ENCODE results near the gene HPCAL1.

HPCAL1 gene

DNA sequence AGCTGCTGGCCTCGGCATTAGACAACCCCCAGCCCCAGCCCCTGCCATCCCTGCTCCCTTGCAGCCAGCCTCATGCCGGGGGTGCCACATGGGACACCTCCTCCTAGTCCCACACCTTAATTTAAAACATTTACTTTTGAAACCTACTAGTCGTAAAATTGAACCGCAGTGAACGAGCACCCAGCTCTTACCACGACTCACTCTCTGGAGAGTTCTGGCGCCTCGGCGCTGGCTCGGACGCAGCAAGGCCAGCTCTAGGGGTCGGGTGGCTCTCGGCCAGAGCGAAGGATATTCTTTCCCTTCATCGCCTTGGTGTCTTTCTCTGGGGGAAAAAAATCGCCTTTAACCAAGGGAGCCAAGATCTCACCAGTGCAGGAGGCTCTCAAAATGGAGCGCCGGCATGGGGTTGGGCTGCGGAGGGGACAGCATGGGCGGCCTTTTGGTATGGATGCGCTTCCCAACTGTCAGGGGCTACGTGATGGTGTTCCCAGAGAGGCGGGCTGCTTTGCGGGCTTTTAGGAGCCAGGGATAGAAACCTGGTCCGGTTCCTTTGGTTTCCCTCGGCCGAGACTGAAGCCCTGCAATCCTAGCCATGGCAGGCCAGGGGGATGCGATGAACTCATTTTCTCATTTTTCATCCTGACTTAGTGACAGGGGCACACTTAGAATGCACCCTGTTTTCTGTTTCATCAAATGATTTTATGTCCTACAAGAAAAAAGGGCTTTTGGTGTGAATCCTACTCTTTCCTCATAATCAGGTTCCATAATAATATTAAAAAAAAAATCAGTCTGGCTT, 2.0 kb downstream of the HPCAL1 start:
- no peak for DNase-seq

DNA sequence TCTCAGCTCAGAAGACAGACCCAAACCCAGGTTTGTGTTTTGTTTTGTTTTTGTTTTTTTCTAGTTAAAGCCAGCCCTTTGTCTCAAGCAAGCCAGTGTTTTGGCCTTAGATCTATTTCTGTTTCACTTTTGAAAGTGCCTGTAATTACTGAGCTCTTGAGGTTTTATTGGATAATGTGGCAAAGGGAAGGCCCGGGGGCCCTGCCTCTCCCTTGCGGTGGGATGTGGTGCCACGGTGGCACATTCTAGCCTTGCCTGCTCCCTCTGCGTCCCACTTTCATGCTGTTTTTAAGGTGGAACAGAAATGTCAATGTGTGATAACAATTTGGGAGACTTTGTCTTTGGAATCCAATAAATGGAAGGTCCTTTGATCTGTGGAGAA, 2.5 kb downstream of the HPCAL1 start:
- DNase-seq = no peak

DNA sequence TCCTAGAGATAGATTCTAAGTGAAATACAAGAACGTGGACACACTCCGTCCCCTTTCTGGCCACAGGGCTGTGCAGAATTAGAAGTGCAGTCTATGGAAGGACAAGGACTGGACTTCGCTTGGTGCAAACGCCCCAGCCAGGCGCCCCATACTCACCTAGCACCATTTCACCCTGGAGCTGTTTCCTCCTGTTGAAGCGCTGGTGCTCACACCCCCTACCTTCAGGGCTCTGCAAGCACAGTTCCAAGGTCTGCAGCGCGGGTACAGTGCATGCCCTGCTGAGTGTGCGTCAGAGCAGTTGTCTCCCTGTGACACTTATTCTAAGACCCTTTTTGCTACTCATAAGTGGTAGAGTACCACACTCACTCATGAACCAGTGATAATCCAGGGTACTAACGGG, 3.0 kb downstream of the HPCAL1 start:
- peak in 1 of 2 experiments; percentile 43 for DNase-seq

DNA sequence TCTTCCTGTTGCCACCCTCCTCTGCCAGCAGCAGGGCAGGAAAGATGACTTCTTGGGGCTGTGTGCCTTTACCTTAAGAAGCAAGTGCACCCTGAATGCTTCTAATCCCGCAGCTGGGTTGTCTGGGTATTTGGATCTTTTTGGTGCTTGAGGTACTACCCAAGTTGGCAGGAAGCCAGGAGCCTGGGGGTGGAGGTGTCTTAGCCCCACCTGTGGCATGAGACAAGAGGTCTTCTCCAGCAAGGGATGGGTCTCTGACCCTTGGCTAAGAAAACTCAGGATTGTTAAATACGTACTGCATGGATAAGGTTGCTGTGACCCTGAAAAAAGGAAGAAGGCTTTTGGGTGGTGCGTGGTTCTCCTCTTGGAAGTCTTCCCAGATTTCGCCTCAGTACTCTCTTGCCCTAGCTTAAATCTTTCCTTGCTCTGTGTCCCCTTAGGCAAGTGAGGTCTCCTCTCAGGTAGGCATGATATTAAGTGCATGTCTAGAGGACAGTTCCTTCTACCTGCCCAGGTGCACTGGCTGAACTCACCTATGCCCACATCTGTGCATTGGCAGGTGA, 4.3 kb downstream of the HPCAL1 start:
- no peak for DNase-seq

DNA sequence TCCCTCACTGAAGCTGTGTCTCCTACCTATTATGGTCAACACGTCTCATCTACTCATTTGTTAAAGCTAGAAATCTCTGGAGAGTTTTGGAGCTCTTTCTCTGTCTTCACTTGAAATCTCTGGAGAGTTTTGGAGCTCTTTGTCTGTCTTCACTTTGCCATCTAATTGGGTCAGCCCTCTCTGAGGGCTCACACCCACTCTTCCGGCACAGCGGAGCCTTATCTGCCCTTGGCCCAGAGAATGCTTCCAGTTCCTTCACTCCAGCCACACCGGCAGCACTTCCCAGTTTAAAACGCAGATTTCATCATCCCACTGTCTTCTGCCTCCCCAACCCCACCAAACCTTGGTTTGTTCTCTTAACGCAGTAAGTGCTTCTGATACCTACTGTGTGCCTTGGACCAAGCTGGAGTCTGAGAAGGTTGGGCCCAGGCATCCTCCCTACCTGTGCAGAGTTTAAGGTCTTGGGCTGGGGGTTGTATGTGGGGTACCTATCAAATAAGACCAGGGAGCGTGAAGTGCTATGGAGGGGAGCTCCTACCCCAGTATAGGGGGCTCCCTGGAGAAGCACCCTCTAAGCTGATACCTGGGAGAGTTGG, 5.0 kb downstream of the HPCAL1 start:
- no peak for DNase-seq

DNA sequence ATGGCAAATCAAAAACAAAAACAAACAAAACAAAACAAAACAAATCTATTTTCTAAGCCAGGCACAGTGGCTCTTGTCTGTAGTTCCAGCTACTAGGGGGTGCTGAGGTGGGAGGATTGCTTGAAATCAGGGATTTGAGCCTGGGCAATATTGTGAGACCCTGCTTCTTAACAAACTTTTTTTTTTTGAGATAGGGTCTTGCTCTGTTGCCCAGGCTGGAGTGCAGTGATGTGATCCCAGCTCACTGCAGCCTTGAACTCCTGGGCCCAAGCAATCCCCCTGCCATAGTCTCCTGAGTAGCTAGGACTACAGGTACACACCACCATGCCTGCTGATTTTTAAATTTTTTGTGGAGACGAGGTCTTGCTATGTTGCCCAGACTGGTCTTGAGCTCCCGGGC, 6.2 kb downstream of the HPCAL1 start:
- no peak for DNase-seq

DNA sequence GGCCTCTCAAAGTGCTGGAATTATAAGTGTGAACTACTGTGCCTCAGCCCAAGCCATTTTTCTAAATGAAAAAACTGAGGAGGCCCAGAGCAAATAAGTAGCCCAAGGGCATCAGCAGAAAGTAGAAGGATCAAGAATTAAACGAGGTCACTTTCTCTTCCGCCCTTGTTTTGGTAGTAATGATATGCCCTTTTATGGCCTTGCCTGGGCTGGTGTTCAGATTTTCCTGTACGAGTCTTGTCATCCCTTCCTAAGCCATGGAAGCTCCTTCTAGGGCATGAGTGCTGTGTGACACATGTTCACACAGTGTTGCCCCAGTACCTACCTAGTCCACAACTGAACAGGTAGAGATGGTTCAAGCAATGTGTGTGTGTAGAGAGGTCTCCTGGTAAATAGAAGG, 6.6 kb downstream of the HPCAL1 start:
- DNase-seq = no peak

DNA sequence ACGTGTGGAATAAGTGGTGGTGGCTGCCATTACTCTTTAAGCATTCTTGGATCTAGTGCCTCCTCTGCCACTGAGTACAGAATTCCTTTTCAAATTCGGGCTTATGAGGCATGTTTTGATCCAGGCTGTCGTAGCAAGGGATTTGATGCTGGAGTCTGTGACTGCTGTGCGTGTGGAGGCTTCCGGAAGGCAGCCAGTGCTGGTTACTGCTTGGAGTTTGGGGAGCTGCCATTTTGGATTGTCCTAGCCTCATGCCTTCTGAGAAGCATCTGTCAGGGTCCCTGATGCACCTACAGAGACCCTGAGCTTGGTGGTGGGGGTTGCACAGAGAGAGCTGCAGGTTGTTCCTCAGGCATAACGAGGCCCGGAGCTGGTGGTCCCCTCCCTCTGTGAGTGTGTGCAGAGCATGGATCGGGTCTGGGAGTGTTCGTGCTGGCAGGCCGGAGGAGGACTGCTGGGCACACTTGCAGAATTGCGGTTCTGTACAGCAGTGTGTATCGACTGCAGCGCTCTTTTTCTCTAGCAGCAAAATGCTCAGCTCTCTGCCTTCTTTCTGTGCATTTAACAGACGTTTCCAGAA, 7.7 kb downstream of the HPCAL1 start:
- no peak for DNase-seq

DNA sequence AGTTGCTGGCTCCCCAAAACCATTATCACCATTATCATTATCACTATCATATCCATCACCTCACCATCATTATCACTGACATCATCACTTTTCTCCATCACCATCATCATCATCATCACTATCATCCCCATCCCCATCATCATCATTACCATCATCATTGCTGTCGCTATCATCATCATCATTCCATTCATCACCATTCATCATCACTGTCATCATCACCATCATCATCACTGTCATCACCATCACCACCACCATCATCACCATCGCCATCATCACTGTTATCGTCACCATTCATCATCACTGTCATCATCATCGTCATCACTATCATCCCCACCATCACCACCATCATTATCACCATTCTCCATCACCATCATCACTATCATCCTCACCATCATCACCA, 9.0 kb downstream of the HPCAL1 start:
- no peak for DNase-seq

DNA sequence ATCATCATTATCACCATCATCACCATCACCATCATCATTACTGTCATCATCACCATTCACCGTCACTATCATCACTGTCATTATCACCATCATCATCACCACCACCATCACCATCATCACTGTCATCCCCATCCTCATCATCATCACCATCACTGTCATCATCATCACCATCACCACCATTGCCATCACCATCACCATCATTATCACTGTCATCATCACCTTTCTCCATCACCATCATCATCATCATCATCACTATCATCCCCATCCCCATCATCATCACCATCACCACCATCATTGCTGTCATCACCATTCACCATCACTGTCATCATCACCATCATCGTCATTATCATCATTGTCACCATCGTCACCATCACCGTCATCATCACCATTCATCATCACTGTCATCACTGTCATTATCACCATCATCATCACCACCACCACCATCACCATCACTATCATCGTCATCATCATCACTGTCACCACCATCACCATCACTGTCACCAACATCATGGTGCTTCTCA, 9.8 kb downstream of the HPCAL1 start:
- no peak for DNase-seq

DNA sequence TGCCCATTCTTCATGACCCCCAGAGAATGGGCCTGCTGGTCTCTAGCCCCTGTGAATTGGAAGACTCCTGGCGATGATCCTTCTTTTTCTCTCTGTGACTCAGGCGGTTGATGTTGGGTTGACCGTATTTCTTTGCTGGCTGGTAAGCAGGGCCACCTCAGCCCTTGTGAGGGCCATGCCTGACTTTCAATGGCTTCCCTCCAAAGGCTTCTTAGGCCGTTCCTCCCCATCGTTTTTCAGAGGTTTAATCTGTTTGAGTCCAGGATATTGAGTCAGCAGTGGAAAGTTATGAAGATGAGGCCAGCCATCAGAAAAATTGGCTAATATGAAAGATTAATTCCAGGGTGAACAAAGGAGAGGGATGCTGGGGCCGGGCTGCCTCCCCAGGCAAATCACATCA, 13.6 kb downstream of the HPCAL1 start:
- DNase-seq = no peak

DNA sequence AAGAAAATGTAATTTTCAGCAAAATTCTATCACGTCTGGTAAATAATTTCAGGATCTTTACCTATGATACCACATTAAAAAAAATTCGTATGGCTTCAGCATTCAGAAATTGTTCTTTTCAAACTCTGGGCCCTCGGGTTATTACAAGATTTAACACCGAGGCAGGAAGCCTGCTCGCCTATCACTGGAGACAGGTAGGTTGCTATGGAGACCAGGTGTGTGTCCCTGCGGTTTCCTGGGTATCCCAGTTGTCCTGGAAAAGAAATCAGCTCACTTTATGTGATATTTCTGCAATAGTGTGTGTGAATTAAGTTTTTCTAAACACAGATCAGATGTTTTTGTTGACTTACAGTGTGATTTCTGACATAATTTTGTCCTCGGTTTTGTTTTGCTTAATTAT, 14.2 kb downstream of the HPCAL1 start:
- DNase-seq = no peak

DNA sequence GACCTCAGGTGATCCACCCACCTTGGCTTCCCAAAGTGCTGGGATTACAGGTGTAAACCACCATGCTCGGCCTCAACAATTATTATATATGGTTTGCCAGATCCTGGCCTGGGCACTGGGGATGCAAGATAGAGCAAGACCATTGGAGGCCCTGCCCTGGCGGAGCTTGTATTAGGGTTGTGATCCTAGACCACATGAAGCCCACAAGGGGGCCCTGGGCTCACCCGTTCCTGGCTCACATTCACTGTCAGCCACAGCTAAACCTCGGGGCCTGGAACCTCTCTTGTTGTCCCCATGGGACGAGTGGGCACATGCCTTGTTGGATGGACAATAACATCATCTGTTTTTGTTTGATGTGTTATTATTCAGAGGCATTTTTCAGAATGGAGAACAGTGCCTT, 14.9 kb downstream of the HPCAL1 start:
- DNase-seq = peak in 1 of 2 experiments; percentile 36

DNA sequence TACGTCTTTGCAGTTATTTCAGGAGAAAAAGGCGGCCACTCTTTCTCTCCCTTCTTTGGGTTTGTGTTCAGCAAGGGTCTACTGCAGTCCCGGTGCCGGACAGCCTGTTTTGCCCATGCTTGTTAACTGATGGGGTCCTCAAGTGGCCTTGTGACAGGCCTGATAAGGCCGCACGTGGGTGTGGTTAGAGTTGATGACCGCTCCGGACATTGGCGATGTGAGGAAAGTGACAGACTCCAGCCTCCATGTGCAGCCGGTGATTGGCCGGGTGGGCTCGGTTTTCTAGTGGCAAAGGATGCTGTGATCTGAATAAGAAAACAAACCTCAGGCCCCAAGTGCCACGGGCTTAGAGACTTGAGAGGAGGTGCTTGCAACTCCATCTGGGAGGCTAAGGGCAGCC, 15.6 kb downstream of the HPCAL1 start:
- DNase-seq = no peak

DNA sequence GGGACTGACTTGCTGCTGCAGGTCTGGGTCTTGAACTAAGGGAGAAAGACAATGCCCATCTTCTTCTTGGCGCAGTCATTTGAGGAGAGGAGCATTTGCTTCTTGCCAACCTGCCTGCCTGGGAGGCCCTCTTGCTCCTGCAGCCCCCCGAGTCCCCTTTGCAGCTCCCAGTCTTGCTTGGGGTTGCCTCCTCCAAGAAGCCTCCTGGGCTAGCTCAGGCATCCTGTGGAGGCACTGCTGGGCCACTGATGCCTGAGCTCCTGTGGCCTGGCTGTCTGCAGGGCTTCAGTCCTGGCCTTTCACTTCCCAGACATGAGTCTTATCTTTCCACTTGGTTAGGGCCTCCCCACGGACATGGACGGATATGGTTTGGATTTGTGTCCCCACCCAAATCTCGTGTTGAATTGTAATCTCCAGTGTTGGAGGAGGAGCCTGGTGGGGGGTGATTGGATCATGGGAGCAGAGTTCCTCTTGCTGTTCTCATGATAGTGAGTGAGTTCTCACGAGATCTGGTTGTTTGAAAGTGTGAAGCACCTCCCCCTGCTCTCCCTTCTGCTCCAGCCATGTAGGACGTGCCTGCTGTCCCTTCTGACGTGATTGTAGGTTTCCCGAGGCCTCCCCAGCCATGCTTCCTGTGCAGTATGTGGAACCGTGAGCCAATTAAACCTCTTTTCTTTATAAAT, 17.3 kb downstream of the HPCAL1 start:
- no peak for DNase-seq

DNA sequence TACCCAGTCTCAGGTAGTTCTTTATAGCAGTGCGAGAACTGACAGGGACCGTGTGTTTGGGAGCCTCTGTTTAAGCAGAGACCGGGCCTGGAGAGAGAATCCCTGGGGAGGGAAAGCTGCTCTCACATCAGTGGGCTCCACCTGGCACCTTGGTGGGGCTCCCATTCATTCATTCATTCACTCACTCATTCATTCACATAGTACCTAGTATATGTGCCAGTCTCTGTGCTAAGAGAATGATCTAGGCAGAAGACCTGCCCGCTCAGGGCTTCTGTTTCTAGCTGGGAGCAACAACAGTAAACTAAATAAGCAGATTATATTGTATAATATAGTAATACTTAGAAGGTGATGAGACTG, 17.8 kb downstream of the HPCAL1 start:
- no peak for DNase-seq

DNA sequence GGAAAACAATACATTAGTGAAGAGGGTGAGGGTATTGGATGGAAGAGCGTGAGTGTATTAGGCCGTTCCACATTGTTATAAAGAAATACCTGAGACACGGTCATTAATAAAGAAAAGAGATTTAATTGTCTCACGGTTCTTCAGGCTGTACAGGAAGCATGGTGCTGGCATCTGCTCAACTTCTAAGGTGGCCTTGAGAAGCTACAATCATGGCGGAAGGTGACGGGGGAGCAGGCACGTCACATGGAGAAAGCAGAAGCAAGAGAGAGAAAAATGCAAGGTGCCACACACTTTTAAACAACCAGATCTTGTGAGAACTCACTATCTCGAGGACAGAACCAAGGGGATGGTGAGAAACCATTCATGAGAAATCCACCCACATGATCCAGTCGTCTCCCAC, 18.2 kb downstream of the HPCAL1 start:
- DNase-seq = no peak

DNA sequence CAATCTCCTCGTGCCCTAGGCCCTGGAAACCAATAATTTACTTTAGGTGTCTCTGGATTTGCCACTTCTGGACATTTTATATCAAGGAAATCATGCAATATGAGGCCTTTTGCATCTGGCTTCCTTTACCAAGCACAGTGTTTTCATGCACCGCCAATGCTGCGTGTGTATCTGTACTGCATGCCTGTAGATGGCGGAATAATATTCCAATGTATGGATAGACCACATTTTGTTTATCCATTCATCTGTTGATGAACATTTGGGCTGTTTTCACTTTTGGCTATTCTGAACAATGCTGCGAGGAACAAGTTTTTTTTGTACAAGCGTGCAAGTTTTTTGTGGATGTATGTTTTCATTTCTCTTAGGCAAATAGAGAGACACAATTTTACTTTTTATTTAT, 18.9 kb downstream of the HPCAL1 start:
- DNase-seq = no peak

DNA sequence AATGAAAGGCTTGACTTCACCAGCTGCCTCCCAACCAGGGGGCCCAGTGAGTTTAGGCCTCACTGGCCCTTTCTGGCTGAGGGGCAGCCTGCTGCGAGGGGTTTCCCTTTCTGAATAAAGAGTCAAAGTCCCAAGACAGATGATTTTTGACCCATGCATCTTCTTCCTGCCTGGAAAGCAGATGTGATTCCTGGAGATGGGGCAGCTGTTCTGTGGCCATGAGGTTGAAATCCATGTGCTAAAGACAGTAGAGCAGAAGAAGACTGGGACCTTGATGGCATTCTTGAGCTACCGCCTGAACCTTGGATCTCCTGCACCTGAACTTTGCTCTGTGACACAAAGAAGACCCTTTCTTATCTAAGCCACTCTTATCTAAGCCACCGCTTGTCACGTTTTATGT, 19.8 kb downstream of the HPCAL1 start:
- DNase-seq = no peak

DNA sequence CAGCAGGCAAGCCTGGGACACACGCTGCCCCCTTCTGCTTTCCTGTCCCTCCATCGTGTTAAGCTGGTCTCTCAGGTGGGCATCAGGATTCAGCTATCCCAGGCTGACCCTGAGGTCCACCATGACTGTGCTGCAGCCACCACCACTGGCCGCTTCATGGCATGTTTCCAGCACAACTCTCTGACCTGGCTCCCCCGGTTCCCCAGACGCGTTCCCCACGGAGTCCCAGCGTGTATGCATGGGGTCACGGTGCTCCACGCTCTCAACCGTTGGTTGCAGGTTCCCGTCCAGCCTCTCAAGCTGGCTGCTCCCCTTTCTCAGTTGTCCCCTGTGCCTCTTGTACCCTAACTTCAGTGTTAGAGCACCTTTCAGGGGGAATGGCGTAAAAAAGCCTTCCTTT, 20.3 kb downstream of the HPCAL1 start:
- DNase-seq = no peak

DNA sequence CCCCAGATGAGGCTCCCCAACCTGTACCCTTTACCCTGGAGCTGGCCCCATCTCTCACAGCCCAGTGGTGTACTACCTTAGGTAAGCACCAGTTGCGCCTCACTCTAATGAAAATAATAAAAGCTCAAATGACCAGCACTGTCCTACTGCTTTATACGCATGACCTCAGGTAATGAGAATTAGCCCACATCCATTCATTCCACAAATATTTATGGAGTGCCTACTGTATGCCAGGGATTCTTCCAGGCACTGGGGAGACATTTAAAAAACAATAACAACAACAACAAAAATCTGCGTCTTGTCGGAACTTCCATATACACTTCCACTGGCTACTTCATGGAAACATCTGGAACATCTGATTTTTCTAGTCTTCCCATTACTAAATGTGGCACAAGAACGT, 20.8 kb downstream of the HPCAL1 start:
- DNase-seq = no peak

DNA sequence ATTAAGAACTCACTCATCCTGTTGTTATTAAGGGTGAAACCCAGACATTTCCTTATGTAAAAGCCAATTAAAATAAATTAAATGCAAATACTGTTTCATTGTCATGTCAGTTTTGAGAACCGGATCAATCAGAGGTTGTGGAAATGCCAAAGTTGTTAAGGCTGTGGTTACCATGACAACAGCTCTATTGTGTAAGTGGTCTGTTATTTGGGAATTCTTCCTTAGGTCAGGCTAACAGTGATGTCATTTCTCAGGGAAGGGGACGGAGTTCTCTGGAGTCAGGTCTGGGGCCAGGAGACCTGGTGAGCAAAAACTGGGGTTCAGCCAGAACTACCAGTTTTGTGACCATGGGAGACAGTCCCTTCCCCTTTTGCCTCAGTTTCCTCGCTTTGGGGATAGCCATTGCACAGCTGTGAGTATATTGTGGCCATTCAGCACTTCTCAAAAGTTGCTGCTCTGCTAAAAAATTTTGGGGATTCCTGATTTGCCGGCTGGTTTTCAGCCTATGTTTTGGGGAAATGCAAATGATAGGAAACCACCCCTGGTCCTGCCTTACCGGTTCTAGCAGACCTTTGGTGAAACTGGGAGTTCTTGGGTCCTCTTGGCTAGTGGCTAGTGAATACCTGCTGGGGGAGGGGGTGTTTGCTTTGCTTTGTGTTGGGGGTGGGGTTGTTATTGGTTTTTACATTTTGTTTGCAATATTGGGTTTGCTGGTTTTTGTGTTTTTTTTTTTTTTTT, 21.6 kb downstream of the HPCAL1 start:
- no peak for DNase-seq

Data from NCI-H524 (cell line).